Esophagus squamous epithelium (tissue), 5 donors: ENCODE data around the gene JUNB. TPM values are rescaled to one million over a fixed set of nuclear protein-coding genes. Genes with fewer than 3 reads are reported as not detected.

Source experiments
- DNase-seq: peaks from one replicate; lab custom pipeline; 2025; lab: John Stamatoyannopoulos, UW
- H3K27ac ChIP-seq, 4 donors: fragments of 200-600 bp; sonication (generic); one replicate each; pipeline ENCODE4 v1.5.1; 2016 to 2019; ENCODE audit warnings: mild to moderate bottlenecking in 1 of 4
- H3K27me3 ChIP-seq, 4 donors: fragments of 200-600 bp; sonication (generic); 1 replicate in 3 of 4; 2 replicates in 1 of 4; pipeline versions ENCODE4 v1.5.1 to v1.6.0; 2017 to 2021; ENCODE audit warnings: antibody characterized with exemption in 1 of 4
- H3K36me3 ChIP-seq, 3 donors: fragments of 200-600 bp; sonication (generic); one replicate each; pipeline ENCODE4 v1.5.1; 2016 to 2019
- H3K4me1 ChIP-seq, 3 donors: fragments of 200-600 bp; sonication (generic); one replicate each; pipeline ENCODE4 v1.5.1; 2017 to 2019
- H3K4me3 ChIP-seq, 4 donors: fragments of 200-600 bp; sonication (generic); 1 replicate in 3 of 4; 2 replicates in 1 of 4; pipeline ENCODE4 v1.5.1; 2016 to 2019; ENCODE audit warnings: mild to moderate bottlenecking in 2 of 4, moderate library complexity in 1 of 4
- H3K9me3 ChIP-seq, 3 donors: fragments of 200-600 bp; sonication (generic); one replicate each; pipeline ENCODE4 v1.5.1; 2016 to 2019
- POLR2A ChIP-seq, 4 donors: fragments of 450-650 bp; IDR thresholded peaks; one replicate each; pipeline ENCODE4 v1.6.1; 2017; ENCODE audit warnings: antibody characterized with exemption in 4 of 4, mild to moderate bottlenecking in 4 of 4, moderate library complexity in 3 of 4
- WGBS, 2 donors: methylation state at CpG; one replicate each; pipeline ENCODE4 v1.1.5; 2018; 5-methylcytosine and 5-hydroxymethylcytosine counted together
- intact Hi-C: fragments of 100-400 bp; cut with DNase I; formaldehyde crosslinking; loops from one replicate; pipeline ENCODE4 v1.15.0; 2022
- total RNA-seq, 4 donors: library from RNA; depleted of rRNA; stranded (reverse); fragments of >200 nt; gene quantifications; one replicate each; pipeline ENCODE4 v1.1.0, GENCODE V29; 2016
- TF ChIP-seq, protein P1 (sequence below), 6 experiments: fragments of 450-650 bp in 4 of 6; fragments of 200-600 bp in 2 of 6; sonication (generic) in 2 of 6; IDR thresholded peaks; one replicate each; pipeline ENCODE4 v1.5.1; 2016 to 2019; ENCODE audit warnings: antibody characterized with exemption in 6 of 6, mild to moderate bottlenecking in 4 of 6, moderate library complexity in 4 of 6
- donor health status: DM: yes; HTN: yes; CAD: no.

Gene JUNB
- total RNA-seq, 4 donors from 2014 or later = 260 to 945 (median 388) TPM

DNA sequence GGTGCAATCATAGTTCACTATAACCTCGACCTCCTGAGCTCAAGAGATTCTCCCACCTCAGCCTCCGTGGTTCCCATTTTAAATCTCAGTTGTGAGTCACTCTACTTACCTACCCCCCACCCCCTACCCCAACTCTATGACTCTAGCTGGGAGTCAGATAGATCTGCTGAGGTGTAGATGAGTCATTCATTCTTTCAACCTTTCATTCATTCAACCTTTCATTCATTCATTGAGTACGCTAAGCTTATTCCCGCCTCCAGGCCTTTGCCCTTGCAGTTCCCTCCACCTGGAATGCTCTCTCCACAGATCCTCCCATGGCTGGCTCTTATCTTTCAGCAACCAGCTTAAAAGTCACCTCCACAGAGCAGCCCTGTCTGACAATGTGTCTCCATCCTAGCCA lies 45.9 kb downstream of the JUNB start:
- Histone ChIP-seq H3K9me3 (no peaks in the 10 kb centered on the region), H3K36me3 (no peaks in the 10 kb centered on the region), H3K27me3 (peaks cover 20 to 100% (median 42%) of the 10 kb centered on the region in 4 donors), H3K27ac (no peak overlapping the region), H3K4me1 (peaks cover 15 to 72% (median 28%) of the 10 kb centered on the region in 3 donors), H3K4me3 (no peak overlapping the region)
- TF ChIP-seq POLR2A (IDR thresholded peaks at IDR 0.05) = no peak
- TF ChIP-seq, protein P1, sequence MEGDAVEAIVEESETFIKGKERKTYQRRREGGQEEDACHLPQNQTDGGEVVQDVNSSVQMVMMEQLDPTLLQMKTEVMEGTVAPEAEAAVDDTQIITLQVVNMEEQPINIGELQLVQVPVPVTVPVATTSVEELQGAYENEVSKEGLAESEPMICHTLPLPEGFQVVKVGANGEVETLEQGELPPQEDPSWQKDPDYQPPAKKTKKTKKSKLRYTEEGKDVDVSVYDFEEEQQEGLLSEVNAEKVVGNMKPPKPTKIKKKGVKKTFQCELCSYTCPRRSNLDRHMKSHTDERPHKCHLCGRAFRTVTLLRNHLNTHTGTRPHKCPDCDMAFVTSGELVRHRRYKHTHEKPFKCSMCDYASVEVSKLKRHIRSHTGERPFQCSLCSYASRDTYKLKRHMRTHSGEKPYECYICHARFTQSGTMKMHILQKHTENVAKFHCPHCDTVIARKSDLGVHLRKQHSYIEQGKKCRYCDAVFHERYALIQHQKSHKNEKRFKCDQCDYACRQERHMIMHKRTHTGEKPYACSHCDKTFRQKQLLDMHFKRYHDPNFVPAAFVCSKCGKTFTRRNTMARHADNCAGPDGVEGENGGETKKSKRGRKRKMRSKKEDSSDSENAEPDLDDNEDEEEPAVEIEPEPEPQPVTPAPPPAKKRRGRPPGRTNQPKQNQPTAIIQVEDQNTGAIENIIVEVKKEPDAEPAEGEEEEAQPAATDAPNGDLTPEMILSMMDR (IDR thresholded peaks at IDR 0.05) = no peak
- intact Hi-C loops = no loop called here
- 32 to 61% methylated on average over 4 of the region's 4 CpGs for WGBS, 2 donors
- DNase-seq = no peak

DNA sequence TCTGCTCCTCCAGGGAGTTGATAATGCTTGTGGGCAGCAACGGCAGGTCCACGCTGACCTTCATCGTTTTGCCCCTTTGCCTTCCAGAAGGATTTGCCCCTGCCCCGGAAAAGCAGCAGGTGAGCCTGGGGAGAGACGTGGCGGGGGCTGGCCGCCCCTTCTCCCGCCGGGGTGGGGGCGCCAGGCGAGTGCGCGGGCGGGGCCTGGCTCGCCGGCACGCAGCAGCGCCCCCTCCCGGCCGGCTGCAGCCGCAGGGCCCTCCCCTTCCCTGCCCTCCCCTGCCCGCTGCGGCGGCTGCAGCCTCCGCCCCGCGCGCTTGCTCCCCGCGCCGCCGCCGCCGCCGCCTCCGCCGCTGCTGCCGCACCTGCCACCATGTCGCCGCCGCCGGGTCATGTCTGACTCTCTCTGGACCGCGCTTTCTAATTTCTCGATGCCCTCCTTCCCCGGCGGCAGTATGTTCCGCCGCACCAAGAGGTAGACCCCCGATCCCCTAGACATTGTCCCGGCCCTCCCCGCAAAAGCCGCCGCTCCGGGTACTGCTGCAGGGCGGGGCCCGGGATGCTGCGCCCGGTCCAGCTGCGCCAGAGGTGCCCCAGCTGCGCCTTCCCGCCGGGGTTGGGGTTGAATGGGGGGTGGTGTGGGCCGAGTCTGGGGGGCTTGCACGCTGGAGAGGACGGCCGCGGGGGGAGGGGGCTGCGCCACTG lies 47.0 kb downstream of the JUNB start, which contains the start of gene MAST1:
MAST1 (plus strand) TSS at position 334 of the 704 bp plus-strand sequence; CDS start at position 392, 58 bp downstream.
- WGBS, 2 donors = no CpG with 5 or more reads among the region's 69 CpGs
- Histone ChIP-seq H3K27me3 (peaks cover 18 to 100% (median 37%) of the 10 kb centered on the region in 4 donors), H3K36me3 (no peaks in the 10 kb centered on the region), H3K27ac (no peak within 1 kb of the TSS), H3K4me1 (peaks cover 15 to 61% (median 19%) of the 10 kb centered on the region in 3 donors), H3K9me3 (no peaks in the 10 kb centered on the region), H3K4me3 (peak within 1 kb of the TSS; percentile 17 to 60 (median 32))
- TF ChIP-seq, protein P1 (IDR thresholded peaks at IDR 0.05) = peak in 4 of 6 experiments; percentile 41 to 66 (median 58)
- no peak for TF ChIP-seq POLR2A (IDR thresholded peaks at IDR 0.05)
- DNase-seq = no peak
- intact Hi-C loops = no loop called here

DNA sequence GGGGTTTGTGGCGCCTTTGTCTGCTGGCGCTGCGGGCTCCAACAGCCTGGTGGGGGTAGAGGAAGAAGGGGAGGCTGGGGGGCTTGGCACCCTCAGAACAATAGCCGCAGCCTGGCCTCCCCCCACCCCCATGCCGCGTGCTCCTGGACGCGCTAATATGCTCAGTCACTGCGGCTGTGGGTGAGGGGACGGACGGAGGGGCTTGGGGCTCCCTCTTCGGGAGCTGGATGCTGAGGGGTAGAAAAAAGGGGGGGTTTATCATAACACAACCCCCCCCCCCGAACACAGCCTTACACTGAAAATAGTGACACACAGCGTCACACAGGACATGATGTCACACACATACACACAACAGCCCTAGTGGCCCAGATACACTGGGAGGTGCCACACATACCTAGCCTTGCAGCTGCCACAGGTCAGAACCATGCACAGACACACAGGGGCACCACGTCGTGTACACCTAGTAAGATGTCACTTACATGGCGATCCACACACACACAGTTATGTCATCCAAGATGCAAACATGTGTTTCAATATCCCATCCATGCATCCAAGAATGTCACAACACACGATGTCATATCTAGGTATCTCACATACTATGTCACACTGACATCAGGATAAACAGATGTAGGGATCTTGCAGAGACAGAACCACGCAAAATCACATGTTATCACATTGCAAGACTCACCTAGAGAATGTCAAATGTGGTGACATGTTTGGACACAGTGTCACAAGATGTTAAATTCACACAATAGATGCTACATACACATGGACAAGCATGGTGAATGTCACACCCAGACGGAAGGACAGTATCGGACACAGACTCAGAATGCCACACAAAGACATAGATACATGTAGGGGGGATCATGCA lies 47.8 kb downstream of the JUNB start:
- 45 to 49% methylated on average over 6 to 8 of the region's 21 CpGs for WGBS, 2 donors
- H3K36me3 ChIP-seq = no peaks in the 10 kb centered on the region
- no peak for DNase-seq
- peak overlapping the region in 3 of 4 donors; percentile 17 to 60 (median 42) for H3K4me3 ChIP-seq
- TF ChIP-seq, protein P1 (IDR thresholded peaks at IDR 0.05) = no peak
- TF ChIP-seq POLR2A (IDR thresholded peaks at IDR 0.05) = no peak
- peaks cover 14 to 53% (median 15%) of the 10 kb centered on the region in 3 donors for H3K4me1 ChIP-seq
- H3K27me3 ChIP-seq = peaks cover 14 to 100% (median 33%) of the 10 kb centered on the region in 4 donors
- intact Hi-C loops = no loop called here
- no peak overlapping the region for H3K27ac ChIP-seq
- no peaks in the 10 kb centered on the region for H3K9me3 ChIP-seq

DNA sequence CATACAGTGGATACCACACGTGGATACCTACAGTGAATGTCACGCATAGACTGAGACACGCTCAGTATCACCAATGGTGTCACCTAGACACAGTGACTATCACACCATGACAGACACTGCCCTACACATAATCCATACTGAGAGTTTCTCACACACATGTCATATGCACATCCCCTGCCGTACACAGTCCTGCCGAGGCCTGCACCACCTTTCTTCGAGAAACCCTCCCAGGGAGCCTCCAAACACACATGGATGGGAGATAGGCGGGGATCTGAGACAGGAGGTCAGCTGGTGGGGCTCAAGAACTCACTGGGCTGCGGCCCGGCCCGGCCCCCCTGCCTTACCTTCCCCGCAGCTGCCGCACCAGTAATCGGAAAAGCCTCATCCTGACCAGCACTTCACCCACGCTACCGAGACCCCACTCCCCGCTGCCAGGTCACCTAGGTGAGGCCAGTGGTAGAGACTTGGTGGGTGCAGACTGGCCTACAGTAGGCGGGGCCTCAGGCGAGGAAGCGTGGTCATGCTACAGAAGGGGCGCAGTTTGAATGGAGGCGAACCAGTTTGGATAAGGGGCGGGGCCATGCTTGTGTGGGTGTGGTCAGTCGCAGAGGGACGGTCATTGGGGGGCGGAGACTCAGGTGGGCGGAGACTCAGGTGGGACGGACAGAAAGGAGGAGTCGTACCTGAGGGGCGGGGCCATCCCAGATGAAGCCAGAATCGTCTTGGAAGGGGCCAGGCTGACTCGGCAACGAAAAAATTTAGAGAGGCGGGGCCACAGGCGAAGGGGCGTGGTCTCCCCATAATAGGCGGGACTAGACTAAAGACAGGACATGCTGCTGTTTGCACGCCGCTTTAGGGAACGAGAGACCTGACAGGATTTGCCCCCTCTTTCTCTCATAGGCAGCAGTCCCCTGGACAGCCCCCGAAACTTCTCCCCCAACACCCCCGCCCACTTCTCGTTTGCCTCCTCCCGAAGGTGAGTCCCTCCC lies 49.1 kb downstream of the JUNB start:
- Histone ChIP-seq H3K27me3 (peaks cover 2 to 100% (median 21%) of the 10 kb centered on the region in 4 donors), H3K4me3 (peak overlapping the region in 3 of 4 donors; percentile 9 to 44 (median 14)), H3K9me3 (no peaks in the 10 kb centered on the region), H3K27ac (no peak overlapping the region), H3K36me3 (no peaks in the 10 kb centered on the region), H3K4me1 (peaks cover 12 to 40% (median 12%) of the 10 kb centered on the region in 3 donors)
- DNase-seq = no peak
- TF ChIP-seq, protein P1 (IDR thresholded peaks at IDR 0.05) = no peak
- TF ChIP-seq POLR2A (IDR thresholded peaks at IDR 0.05) = no peak
- WGBS, 2 donors = 18 to 25% methylated on average over 27 of the region's 43 CpGs
- intact Hi-C loops = loop anchor here (5.0 kb wide), 1 partner anchor 68 kb away; no protein-coding TSS in a partner anchor
